ENCODE results near the gene SNX25. TPM values are rescaled to one million over a fixed set of nuclear protein-coding genes. Genes with fewer than 3 reads are reported as not detected.
"Not testable (repeated sequence)": the region's sequence is repeated elsewhere in the genome, so short reads cannot be mapped to it uniquely, and the experiment has no call there.

SNX25 gene
- total RNA-seq, 4 donors from 2014 or later, result 13.3 to 39.3 (median 15.3) TPM

DNA sequence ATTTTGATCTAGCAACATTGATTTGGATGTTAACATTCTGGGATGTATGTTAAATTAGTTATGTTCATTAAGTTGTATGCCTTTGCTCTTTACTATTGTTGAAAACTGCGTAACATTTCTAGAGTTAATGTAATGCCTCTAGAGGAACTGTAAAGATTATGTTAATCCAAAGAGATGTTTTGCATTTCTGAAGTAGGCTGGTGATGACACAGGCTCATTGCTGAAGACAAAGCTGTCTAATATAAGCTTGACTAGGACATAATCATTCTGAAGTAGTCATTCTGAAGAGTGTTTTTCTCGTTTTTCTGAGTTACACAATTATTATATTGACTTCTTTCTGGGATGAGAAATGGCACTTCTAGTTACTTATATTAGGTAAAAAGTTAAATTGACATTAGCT lies 113.4 kb downstream of the SNX25 start:
- TF ChIP-seq EP300 (IDR thresholded peaks at IDR 0.05) (no peak), POLR2A (IDR thresholded peaks at IDR 0.05) (no peak), POLR2AphosphoS5 (IDR thresholded peaks at IDR 0.05) (no peak)
- TF ChIP-seq, protein P1, sequence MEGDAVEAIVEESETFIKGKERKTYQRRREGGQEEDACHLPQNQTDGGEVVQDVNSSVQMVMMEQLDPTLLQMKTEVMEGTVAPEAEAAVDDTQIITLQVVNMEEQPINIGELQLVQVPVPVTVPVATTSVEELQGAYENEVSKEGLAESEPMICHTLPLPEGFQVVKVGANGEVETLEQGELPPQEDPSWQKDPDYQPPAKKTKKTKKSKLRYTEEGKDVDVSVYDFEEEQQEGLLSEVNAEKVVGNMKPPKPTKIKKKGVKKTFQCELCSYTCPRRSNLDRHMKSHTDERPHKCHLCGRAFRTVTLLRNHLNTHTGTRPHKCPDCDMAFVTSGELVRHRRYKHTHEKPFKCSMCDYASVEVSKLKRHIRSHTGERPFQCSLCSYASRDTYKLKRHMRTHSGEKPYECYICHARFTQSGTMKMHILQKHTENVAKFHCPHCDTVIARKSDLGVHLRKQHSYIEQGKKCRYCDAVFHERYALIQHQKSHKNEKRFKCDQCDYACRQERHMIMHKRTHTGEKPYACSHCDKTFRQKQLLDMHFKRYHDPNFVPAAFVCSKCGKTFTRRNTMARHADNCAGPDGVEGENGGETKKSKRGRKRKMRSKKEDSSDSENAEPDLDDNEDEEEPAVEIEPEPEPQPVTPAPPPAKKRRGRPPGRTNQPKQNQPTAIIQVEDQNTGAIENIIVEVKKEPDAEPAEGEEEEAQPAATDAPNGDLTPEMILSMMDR (IDR thresholded peaks at IDR 0.05), result no peak
- no peak for DNase-seq (ENCODE audit: low spot score in 2 of 2)
- H3K27ac ChIP-seq, result no peak overlapping the region
- peaks cover 5% of the 10 kb centered on the region for H3K36me3 ChIP-seq
- peaks cover 6% of the 10 kb centered on the region for H3K4me1 ChIP-seq
- H3K4me3 ChIP-seq, result no peak overlapping the region
- WGBS, result 91% methylated on average over 2 of the region's 2 CpGs
- no peaks in the 10 kb centered on the region for H3K27me3 ChIP-seq
- H3K9me3 ChIP-seq, result no peaks in the 10 kb centered on the region

- no peak for DNase-seq (ENCODE audit: low spot score in 2 of 2)
- Histone ChIP-seq H3K27ac (no peak overlapping the region), H3K9me3 (no peaks in the 10 kb centered on the region), H3K36me3 (peaks cover 5% of the 10 kb centered on the region), H3K4me1 (peaks cover 6% of the 10 kb centered on the region), H3K4me3 (no peak overlapping the region), H3K27me3 (no peaks in the 10 kb centered on the region)
- 94% methylated on average over 1 of the region's 1 CpG for WGBS
- TF ChIP-seq EP300 (IDR thresholded peaks at IDR 0.05) (no peak), POLR2AphosphoS5 (IDR thresholded peaks at IDR 0.05) (no peak), POLR2A (IDR thresholded peaks at IDR 0.05) (no peak)
- TF ChIP-seq, protein P1 (IDR thresholded peaks at IDR 0.05), result no peak
These were observed 114.2 kb downstream of the SNX25 start for GRCh38 chr4:185323606-185324005.

- H3K4me1 ChIP-seq; H3K27ac ChIP-seq; H3K27me3 ChIP-seq; DNase-seq (ENCODE audit: low spot score in 2 of 2); H3K4me3 ChIP-seq; H3K36me3 ChIP-seq; H3K9me3 ChIP-seq: not testable (repeated sequence)
- 83% methylated on average over 6 of the region's 6 CpGs for WGBS
These were observed 115.0 kb downstream of the SNX25 start for GRCh38 chr4:185324361-185324760.

DNA sequence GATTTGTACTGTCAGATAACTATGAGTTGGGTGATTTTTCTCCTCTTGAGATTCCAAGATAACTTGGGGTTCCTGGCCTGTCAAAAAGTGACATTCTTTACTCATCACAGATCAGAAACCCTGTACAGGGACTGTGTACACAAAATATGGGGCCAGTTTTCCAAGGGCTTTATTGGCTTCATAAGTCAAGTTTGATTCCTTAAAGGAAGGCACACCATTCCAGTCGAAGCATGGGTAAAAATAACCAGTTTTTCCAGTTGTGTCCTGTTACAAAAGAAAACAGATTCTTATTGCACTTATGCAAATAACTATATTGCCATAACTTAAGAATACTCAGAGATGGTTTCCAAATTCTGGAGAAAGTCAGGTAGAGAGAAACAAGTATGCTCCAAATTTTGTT lies 116.3 kb downstream of the SNX25 start:
- H3K27ac ChIP-seq; H3K4me3 ChIP-seq; H3K4me1 ChIP-seq; H3K27me3 ChIP-seq; DNase-seq (ENCODE audit: low spot score in 2 of 2); H3K36me3 ChIP-seq; H3K9me3 ChIP-seq: not testable (repeated sequence)
- 39% methylated on average over 1 of the region's 1 CpG for WGBS

DNA sequence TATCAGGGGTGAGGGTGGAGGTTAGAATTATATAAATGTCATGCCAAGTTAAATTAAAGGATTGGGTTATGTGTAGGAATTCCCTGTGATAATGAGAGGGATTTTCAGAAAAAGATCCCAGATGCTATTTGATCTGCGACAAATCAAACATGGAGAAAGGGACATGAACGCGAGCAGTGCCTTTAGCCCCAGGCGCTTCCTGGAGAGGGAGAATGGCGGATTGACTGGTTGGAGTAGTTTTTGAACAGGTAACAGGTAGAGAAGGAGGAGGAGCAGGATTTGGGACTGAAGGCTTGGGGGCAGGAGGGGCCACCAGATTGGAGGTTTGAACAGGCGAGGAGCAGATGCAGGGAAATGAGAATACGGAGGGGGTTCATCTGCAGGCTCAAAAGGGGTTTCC lies 119.2 kb downstream of the SNX25 start:
- DNase-seq (ENCODE audit: low spot score in 2 of 2), result no peak
- no peak overlapping the region for H3K4me3 ChIP-seq
- H3K9me3 ChIP-seq, result no peaks in the 10 kb centered on the region
- peaks cover 6% of the 10 kb centered on the region for H3K4me1 ChIP-seq
- no peaks in the 10 kb centered on the region for H3K27me3 ChIP-seq
- H3K36me3 ChIP-seq, result peaks cover 7% of the 10 kb centered on the region
- 90% methylated on average over 7 of the region's 7 CpGs for WGBS
- no peak for TF ChIP-seq EP300 (IDR thresholded peaks at IDR 0.05)
- TF ChIP-seq POLR2A (IDR thresholded peaks at IDR 0.05), result no peak
- TF ChIP-seq, protein P1 (IDR thresholded peaks at IDR 0.05), result no peak
- no peak for TF ChIP-seq POLR2AphosphoS5 (IDR thresholded peaks at IDR 0.05)
- H3K27ac ChIP-seq, result no peak overlapping the region

DNA sequence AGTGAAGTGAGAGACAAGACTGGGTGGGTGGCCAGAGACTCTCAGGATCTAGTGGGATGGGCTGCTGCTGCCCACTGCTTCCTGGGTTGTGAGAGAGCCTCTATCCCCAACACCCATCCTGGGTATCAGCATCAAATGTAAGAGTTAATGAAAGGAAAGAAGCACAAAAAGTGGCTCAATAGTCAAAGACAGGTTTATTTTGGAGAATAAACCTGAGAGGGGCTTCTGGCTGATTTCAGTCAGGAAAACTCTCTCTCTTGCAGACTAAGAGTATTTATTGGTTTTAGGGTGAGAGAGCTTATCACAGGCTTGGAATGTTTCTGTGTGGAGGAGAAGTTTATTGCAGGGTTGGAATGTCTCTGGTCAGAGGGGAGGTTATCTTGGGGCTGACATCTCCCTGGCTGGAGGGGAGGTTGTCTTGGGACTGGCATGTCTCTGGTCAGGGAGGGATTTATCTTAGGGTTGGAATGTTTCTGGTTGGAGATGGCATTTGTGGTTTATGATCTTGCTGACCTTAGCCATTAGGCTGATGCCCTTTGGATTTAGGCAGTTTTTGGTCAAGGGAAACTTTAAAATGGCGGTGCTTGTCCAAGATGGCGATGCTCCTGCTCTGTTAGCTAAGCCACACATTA lies 120.6 kb downstream of the SNX25 start:
- H3K36me3 ChIP-seq; H3K27me3 ChIP-seq; H3K4me1 ChIP-seq; H3K9me3 ChIP-seq; H3K27ac ChIP-seq; H3K4me3 ChIP-seq; DNase-seq (ENCODE audit: low spot score in 2 of 2): not testable (repeated sequence)
- 96% methylated on average over 2 of the region's 2 CpGs for WGBS
